ENCODE data around the gene TRRAP. TPM values are rescaled to one million over a fixed set of nuclear protein-coding genes. Genes with fewer than 3 reads are reported as not detected.

Gene TRRAP
- total RNA-seq, 4 donors from 2014 or later = 34.3 to 52.5 (median 39.5) TPM

GRCh38 chr7:99027241-99027640, 148.9 kb downstream of the TRRAP start:
- no peak overlapping the region for H3K4me3 ChIP-seq
- peak overlapping the region in 1 of 4 donors; percentile 32 for H3K27ac ChIP-seq
- peaks cover 0 to 4% (median 0%) of the 10 kb centered on the region in 4 donors for H3K9me3 ChIP-seq
- 36 to 37% methylated on average over 3 of the region's 3 CpGs for WGBS, 2 donors
- H3K27me3 ChIP-seq = no peaks in the 10 kb centered on the region
- peaks cover 0 to 46% (median 2%) of the 10 kb centered on the region in 4 donors for H3K4me1 ChIP-seq
- TF ChIP-seq EP300 (IDR thresholded peaks at IDR 0.05) (no peak), CTCF (IDR thresholded peaks at IDR 0.05) (no peak), POLR2A (IDR thresholded peaks at IDR 0.05) (no peak)
- peaks cover 4 to 53% (median 7%) of the 10 kb centered on the region in 3 donors for H3K36me3 ChIP-seq
- DNase-seq (ENCODE audit: low spot score in 2 of 2) = no peak

- peaks cover 9 to 59% (median 13%) of the 10 kb centered on the region in 3 donors for H3K36me3 ChIP-seq
Observed at GRCh38 chr7:99027841-99028240, 149.5 kb downstream of the TRRAP start.

GRCh38 chr7:99028261-99028973, 150.1 kb downstream of the TRRAP start:
- no peak overlapping the region for H3K4me3 ChIP-seq
- WGBS, 2 donors = 94 to 95% methylated on average over 27 of the region's 27 CpGs
- no peak for DNase-seq (ENCODE audit: low spot score in 2 of 2)
- H3K9me3 ChIP-seq = peaks cover 0 to 4% (median 0%) of the 10 kb centered on the region in 4 donors
- H3K36me3 ChIP-seq = peaks cover 10 to 64% (median 15%) of the 10 kb centered on the region in 3 donors
- peaks cover 0 to 43% (median 2%) of the 10 kb centered on the region in 4 donors for H3K4me1 ChIP-seq
- peak overlapping the region in 2 of 4 donors; percentile 82 to 87 for H3K27ac ChIP-seq
- TF ChIP-seq EP300 (IDR thresholded peaks at IDR 0.05) = no peak
- TF ChIP-seq CTCF (IDR thresholded peaks at IDR 0.05) = no peak
- no peak for TF ChIP-seq POLR2A (IDR thresholded peaks at IDR 0.05)
- H3K27me3 ChIP-seq = no peaks in the 10 kb centered on the region

More at GRCh38 chr7:99027841-99028240, 149.5 kb downstream of the TRRAP start:
- H3K27me3 ChIP-seq = no peaks in the 10 kb centered on the region
- no peak overlapping the region for H3K27ac ChIP-seq
- 91 to 95% methylated on average over 14 to 20 of the region's 20 CpGs for WGBS, 2 donors
- TF ChIP-seq CTCF (IDR thresholded peaks at IDR 0.05) (no peak), EP300 (IDR thresholded peaks at IDR 0.05) (no peak), POLR2A (IDR thresholded peaks at IDR 0.05) (no peak)
- H3K4me3 ChIP-seq = no peak overlapping the region
- peaks cover 0 to 43% (median 2%) of the 10 kb centered on the region in 4 donors for H3K4me1 ChIP-seq
- no peak for DNase-seq (ENCODE audit: low spot score in 2 of 2)
- peaks cover 0 to 4% (median 0%) of the 10 kb centered on the region in 4 donors for H3K9me3 ChIP-seq

GRCh38 chr7:99029466-99030435, 151.4 kb downstream of the TRRAP start:
- WGBS, 2 donors = 83% methylated on average over 9 of the region's 9 CpGs
- Histone ChIP-seq H3K9me3 (peaks cover 0 to 4% (median 0%) of the 10 kb centered on the region in 4 donors), H3K27me3 (no peaks in the 10 kb centered on the region), H3K4me1 (peaks cover 0 to 37% (median 2%) of the 10 kb centered on the region in 4 donors), H3K4me3 (no peak overlapping the region), H3K36me3 (peaks cover 10 to 78% (median 22%) of the 10 kb centered on the region in 3 donors), H3K27ac (peak overlapping the region in 3 of 4 donors; percentile 62 to 87 (median 82))
- DNase-seq (ENCODE audit: low spot score in 2 of 2) = no peak
- TF ChIP-seq CTCF (IDR thresholded peaks at IDR 0.05) (no peak), POLR2A (IDR thresholded peaks at IDR 0.05) (no peak), EP300 (IDR thresholded peaks at IDR 0.05) (no peak)
